GM23338 (cell line): ENCODE measurements around the gene SLC30A5.

Experiments
- REST ChIP-seq: IDR thresholded peaks from one replicate; pipeline ENCODE4 v1.6.1; 2018; ENCODE audit warnings: antibody characterized with exemption; ENCODE audit not compliant: unreplicated experiment
- TF ChIP-seq, protein P1 (sequence below), 2 experiments: fragments of 200-600 bp in 1 of 2; sonication (generic) in 1 of 2; conservative IDR thresholded peaks; 2 replicates each; pipeline versions ENCODE4 v1.5.1 to v1.6.1; 2016 to 2017; ENCODE audit warnings: antibody characterized with exemption in 2 of 2, low read depth in 2 of 2, mild to moderate bottlenecking in 2 of 2, moderate library complexity in 1 of 2

DNA sequence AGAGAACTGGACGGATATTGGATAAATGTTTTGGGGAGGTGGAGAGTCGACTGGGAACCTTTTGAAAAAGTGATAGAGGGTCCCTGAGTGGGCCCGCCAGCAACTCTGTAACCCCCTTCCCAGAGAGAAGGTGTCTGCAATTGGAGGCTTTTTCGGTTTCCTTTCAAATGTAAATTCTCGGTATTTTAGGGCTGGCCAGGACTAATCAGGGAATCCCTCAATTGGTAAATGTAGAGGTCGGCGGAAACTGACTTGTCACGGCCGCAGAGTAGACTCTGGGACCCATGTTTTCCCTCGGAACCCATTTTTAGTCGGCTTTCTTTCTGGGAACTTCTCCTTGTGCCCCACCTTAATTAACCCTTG lies 73.7 kb downstream of the SLC30A5 start:
- TF ChIP-seq REST, result no peak
- TF ChIP-seq, protein P1, sequence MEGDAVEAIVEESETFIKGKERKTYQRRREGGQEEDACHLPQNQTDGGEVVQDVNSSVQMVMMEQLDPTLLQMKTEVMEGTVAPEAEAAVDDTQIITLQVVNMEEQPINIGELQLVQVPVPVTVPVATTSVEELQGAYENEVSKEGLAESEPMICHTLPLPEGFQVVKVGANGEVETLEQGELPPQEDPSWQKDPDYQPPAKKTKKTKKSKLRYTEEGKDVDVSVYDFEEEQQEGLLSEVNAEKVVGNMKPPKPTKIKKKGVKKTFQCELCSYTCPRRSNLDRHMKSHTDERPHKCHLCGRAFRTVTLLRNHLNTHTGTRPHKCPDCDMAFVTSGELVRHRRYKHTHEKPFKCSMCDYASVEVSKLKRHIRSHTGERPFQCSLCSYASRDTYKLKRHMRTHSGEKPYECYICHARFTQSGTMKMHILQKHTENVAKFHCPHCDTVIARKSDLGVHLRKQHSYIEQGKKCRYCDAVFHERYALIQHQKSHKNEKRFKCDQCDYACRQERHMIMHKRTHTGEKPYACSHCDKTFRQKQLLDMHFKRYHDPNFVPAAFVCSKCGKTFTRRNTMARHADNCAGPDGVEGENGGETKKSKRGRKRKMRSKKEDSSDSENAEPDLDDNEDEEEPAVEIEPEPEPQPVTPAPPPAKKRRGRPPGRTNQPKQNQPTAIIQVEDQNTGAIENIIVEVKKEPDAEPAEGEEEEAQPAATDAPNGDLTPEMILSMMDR (conservative IDR thresholded peaks at IDR 0.05; ENCODE audit: low read depth in 2 of 2), result no peak
